Measurements from ENCODE around the gene CRYZL1. TPM values are rescaled to one million over a fixed set of nuclear protein-coding genes. Genes with fewer than 3 reads are reported as not detected.
A peak's percentile ranks its signal among the peaks of the same experiment; 100 is the strongest.

The CRYZL1 gene
- total RNA-seq, 2 experiments from 2014 or later, result 28.6 to 30.5 TPM

DNA sequence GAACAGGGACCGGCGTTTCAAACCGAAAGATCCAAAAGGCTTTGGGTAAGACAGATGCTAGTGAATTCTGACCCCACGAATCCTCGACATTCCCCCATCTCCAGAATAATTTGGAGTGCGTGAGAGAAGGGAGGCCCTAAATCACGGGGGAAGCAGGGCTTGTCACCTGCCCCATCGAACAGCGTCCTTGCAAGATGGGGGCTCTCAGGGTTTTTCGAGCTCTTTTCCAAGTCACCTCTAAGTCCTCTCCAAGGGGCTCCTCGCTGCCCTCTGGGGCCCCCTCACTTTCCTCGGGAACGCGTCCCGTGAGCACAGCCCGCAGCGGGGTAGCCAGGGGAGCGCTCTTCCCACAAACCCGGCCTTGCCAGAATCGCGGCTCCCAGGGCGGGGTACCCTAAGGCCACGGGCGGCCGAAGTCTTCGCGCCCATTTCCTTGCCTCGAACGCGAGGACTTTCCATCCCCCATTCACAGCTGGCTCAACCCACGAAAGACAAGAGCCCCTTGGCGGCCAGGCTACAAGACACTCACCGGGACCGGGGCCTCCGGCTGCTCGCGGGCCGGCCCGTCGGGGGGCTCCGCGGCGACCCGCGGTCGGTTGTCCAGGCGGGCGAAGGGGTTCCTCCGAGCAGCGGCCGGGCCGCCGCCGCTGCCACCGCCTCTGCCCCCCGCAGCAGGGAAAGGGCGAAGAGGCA is 53.6 kb downstream of the CRYZL1 start:
- peaks cover 11% of the 10 kb centered on the region for H3K4me1 ChIP-seq (ENCODE audit: insufficient read depth, low read length)
- no peaks in the 10 kb centered on the region for H3K27me3 Mint-ChIP-seq
- CTCF ChIA-PET, result interaction anchor here (1.0 to 4.5 kb wide), 8 partner anchors 14 to 108 kb away, joined by 3 to 27 read pairs (median 4); no protein-coding TSS in a partner anchor

DNA sequence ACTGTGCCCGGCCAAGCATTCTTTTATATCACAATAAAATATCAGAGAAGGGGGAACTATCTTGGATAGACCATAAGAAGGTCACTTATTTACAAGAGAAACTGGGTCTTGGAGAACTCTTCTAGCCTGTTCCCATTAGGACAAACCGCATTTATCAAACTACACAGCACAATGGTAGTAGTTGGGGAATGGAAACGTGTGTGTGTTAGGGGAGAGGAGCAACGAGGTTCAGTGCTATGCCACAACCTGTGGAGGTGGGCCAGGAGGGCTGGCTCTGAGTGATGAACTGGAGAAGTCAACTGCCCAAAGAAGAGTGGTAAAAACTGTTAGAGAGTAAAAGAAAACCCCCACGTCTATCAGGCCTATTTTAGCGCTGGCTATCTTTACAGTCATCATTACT is 54.6 kb downstream of the CRYZL1 start:
- CTCF ChIA-PET, result no interaction called here
- ATAC-seq (ENCODE audit: poor library complexity), result no peak
- Histone ChIP-seq H3K4me3 (ENCODE audit: low read length) (no peak overlapping the region), H3K9me3 (ENCODE audit: control insufficient read depth in 1 of 2, insufficient read depth in 1 of 2, low read length in 2 of 2) (no peaks in the 10 kb centered on the region), H3K27me3 (ENCODE audit: control insufficient read depth in 1 of 2, insufficient read depth in 2 of 2, low read length in 2 of 2) (no peaks in the 10 kb centered on the region), H3K27ac (ENCODE audit: low read depth in 1 of 2, low read length in 2 of 2) (no peak overlapping the region), H3K36me3 (ENCODE audit: insufficient read depth, low read length) (no peaks in the 10 kb centered on the region), H3K4me1 (ENCODE audit: insufficient read depth, low read length) (peaks cover 11% of the 10 kb centered on the region)
- Mint-ChIP-seq H3K27ac (no peak overlapping the region), H3K4me3 (peak overlapping the region; percentile 71), H3K4me1 (ENCODE audit: low read depth) (peaks cover 10% of the 10 kb centered on the region), H3K9me3 (no peaks in the 10 kb centered on the region), H3K36me3 (ENCODE audit: low read depth) (no peaks in the 10 kb centered on the region), H3K27me3 (no peaks in the 10 kb centered on the region)
- DNase-seq, result no peak
- TF ChIP-seq, protein P1, sequence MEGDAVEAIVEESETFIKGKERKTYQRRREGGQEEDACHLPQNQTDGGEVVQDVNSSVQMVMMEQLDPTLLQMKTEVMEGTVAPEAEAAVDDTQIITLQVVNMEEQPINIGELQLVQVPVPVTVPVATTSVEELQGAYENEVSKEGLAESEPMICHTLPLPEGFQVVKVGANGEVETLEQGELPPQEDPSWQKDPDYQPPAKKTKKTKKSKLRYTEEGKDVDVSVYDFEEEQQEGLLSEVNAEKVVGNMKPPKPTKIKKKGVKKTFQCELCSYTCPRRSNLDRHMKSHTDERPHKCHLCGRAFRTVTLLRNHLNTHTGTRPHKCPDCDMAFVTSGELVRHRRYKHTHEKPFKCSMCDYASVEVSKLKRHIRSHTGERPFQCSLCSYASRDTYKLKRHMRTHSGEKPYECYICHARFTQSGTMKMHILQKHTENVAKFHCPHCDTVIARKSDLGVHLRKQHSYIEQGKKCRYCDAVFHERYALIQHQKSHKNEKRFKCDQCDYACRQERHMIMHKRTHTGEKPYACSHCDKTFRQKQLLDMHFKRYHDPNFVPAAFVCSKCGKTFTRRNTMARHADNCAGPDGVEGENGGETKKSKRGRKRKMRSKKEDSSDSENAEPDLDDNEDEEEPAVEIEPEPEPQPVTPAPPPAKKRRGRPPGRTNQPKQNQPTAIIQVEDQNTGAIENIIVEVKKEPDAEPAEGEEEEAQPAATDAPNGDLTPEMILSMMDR (IDR thresholded peaks at IDR 0.05), result no peak
- intact Hi-C loops (cut with DNase I, micrococcal nuclease), result loop anchor here (5.0 kb wide), 2 partner anchors 45 to 95 kb away; partner anchors contain the start of genes DNAJC28 (in 1 of the 2), GART (in 1 of the 2) and SON (in 1 of the 2)
- POLR2A ChIA-PET, result interaction anchor here (1.2 kb wide), 1 partner anchor 13 kb away, joined by 3 read pairs; no protein-coding TSS in a partner anchor

More for the DNA sequence above, 53.6 kb downstream of the CRYZL1 start:
- Histone ChIP-seq H3K27ac (ENCODE audit: low read depth in 1 of 2, low read length in 2 of 2) (no peak overlapping the region), H3K9me3 (ENCODE audit: control insufficient read depth in 1 of 2, insufficient read depth in 1 of 2, low read length in 2 of 2) (no peaks in the 10 kb centered on the region), H3K36me3 (ENCODE audit: insufficient read depth, low read length) (no peaks in the 10 kb centered on the region), H3K27me3 (ENCODE audit: control insufficient read depth in 1 of 2, insufficient read depth in 2 of 2, low read length in 2 of 2) (no peaks in the 10 kb centered on the region), H3K4me3 (ENCODE audit: low read length) (peak overlapping the region; percentile 75)
- peak; percentile 7 for ATAC-seq (ENCODE audit: poor library complexity)
- intact Hi-C loops (cut with DNase I, micrococcal nuclease), result loop anchor here (1.0 to 5.0 kb wide), 5 partner anchors 45 to 96 kb away; partner anchors contain the start of genes GART (in 2 of the 2), ITSN1 (in 2 of the 2), SON (in 2 of the 2) and DNAJC28 (in 1 of the 2)
- TF ChIP-seq, protein P1 (IDR thresholded peaks at IDR 0.05), result no peak
- Mint-ChIP-seq H3K9me3 (no peaks in the 10 kb centered on the region), H3K27ac (peak overlapping the region; percentile 74), H3K4me3 (peak overlapping the region; percentile 89), H3K4me1 (ENCODE audit: low read depth) (peaks cover 10% of the 10 kb centered on the region), H3K36me3 (ENCODE audit: low read depth) (no peaks in the 10 kb centered on the region)
- DNase-seq, result peak in 5 of 14 experiments; percentile 1 to 36 (median 5)
- POLR2A ChIA-PET, result interaction anchor here (0.8 to 2.5 kb wide), 15 partner anchors 9 to 817 kb away, joined by 3 to 52 read pairs (median 8); partner anchors contain the start of genes DNAJC28, GART, IFNAR1 and PAXBP1

DNA sequence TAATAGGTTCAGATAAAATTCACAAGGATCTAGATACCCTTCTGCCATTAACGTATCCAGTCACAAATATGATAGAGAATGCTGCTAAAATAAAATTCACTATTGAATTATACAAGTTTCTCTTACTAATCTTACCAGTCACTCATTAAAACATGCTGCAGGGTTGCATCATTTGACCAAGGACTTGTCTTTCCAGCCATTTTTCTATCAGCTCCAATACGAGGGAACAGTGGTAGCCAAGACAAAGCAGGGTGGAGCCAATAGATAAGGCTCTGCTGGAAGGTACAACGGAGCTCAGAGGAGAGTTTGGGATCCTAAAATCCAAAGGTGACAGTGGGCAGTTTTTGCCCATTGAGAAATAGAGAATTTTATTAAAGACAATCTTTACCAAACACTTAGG is 57.1 kb downstream of the CRYZL1 start:
- TF ChIP-seq, protein P1 (IDR thresholded peaks at IDR 0.05), result no peak
- Histone ChIP-seq H3K9me3 (ENCODE audit: control insufficient read depth in 1 of 2, insufficient read depth in 1 of 2, low read length in 2 of 2) (no peaks in the 10 kb centered on the region), H3K27me3 (ENCODE audit: control insufficient read depth in 1 of 2, insufficient read depth in 2 of 2, low read length in 2 of 2) (no peaks in the 10 kb centered on the region), H3K4me1 (ENCODE audit: insufficient read depth, low read length) (peaks cover 11% of the 10 kb centered on the region), H3K27ac (ENCODE audit: low read depth in 1 of 2, low read length in 2 of 2) (no peak overlapping the region), H3K4me3 (ENCODE audit: low read length) (no peak overlapping the region), H3K36me3 (ENCODE audit: insufficient read depth, low read length) (no peaks in the 10 kb centered on the region)
- DNase-seq (no peak), ATAC-seq (ENCODE audit: poor library complexity) (no peak)
- Mint-ChIP-seq H3K36me3 (ENCODE audit: low read depth) (no peaks in the 10 kb centered on the region), H3K4me1 (ENCODE audit: low read depth) (peaks cover 8% of the 10 kb centered on the region), H3K9me3 (no peaks in the 10 kb centered on the region), H3K27me3 (no peaks in the 10 kb centered on the region), H3K4me3 (peak overlapping the region; percentile 11), H3K27ac (no peak overlapping the region)
- ChIA-PET CTCF (interaction anchor here (1.0 to 1.3 kb wide), 2 partner anchors 21 to 25 kb away, joined by 3 to 5 read pairs; no protein-coding TSS in a partner anchor), POLR2A (no interaction called here)
- intact Hi-C loops (cut with DNase I, micrococcal nuclease), result no loop called here
